DMS53 (cell line): ENCODE measurements around the gene CACNA2D4.

ENCODE experiments used
- DNase-seq: peaks from one replicate; lab custom pipeline; 2025; lab: John Stamatoyannopoulos, UW

CACNA2D4 gene

GRCh38 chr12:1933342-1934051 is 15.0 kb upstream of the CACNA2D4 start:
- no peak for DNase-seq

DNA sequence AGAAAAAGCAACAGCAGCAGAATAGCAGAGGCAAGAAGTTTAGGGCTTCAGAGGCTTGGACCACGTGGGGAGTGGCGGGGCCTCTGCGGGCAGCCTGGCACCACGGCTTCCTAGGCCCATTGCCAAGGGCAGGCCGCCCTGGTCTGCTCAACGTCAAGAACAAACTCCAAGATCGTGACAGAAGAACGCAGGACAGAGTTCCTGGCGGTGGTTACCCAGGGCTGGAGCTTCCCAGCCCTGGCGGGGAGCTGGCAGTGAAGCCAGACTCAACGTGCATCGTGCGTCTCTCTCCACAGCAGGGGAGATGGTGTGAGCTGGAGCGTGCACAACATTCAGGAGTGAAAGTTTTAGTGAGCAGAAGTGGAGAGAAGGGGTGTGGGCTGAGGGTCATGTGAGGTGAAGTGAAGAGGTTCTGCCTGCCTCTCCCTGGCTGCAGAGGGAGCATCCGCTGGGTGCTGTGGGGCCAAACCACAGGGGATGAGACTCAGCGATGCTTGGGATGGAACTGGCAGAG is 13.9 kb upstream of the CACNA2D4 start:
- no peak for DNase-seq

DNA sequence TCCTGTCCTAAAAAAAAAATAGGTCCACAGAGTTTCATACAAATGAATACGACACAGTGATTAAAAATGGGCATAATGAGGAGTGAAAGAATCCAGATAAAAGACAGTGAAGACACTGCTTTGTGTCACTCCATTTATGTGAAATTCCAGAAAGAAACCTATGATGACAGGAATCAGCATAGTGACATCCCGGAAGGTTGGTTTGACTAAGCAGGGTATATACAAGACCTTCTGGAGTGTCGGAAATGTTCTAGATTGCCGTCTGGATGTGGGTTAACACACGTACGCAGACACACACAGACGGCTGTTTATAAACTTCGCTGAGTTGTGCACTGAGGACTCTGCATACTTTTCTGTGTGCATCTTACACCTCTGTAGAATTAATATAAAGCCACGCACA is 13.2 kb upstream of the CACNA2D4 start:
- no peak for DNase-seq

- no peak for DNase-seq
These were observed 12.5 kb upstream of the CACNA2D4 start for GRCh38 chr12:1930803-1931597.

DNA sequence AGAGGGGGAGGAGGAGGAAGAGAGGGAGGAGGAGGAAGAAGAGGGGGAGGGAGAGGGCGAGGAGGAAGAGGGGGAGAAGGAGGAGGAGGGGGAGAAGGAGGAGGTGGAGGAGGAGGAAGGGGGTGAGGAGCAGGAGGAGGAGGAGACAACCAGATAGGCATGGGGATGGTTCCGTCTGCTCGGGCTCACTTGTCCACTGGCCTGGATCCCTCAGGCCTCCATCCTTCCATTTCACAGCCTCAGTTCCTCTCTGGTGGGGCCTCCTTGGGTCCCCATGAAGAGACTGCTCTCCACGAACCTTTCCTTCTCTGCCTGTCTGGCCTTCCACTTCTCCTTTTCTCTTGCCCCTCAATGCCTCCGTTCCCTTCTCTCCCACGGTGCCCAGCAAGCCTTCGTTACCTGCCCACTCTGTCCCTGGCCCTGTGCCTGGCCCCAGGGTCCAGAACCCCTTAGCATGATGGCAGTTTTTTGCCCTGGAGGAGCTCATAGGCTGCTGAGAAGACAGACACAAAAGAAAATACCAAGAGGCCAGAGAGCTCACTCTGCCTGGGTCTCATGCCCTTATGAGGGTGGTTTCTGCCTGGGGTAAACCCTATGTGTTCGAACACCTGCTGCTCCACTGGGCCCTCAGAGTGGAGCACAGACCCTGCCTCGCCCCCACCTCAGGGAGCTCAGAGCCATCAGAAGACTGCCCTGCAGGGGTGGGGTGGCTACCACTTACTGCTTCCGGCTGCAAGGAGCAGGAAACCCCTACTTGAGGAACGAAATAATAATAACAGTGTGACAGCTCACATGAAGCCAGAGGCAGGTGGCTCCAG is 11.7 kb upstream of the CACNA2D4 start:
- no peak for DNase-seq

- DNase-seq, result no peak
These were observed 11.0 kb upstream of the CACNA2D4 start for GRCh38 chr12:1929241-1929984.

GRCh38 chr12:1928439-1929121 is 10.1 kb upstream of the CACNA2D4 start:
- DNase-seq, result no peak

GRCh38 chr12:1927751-1928351 is 9.4 kb upstream of the CACNA2D4 start:
- no peak for DNase-seq

- no peak for DNase-seq
These were observed 8.7 kb upstream of the CACNA2D4 start for GRCh38 chr12:1927051-1927680.

- no peak for DNase-seq
These were observed 7.8 kb upstream of the CACNA2D4 start for GRCh38 chr12:1926251-1926657.

DNA sequence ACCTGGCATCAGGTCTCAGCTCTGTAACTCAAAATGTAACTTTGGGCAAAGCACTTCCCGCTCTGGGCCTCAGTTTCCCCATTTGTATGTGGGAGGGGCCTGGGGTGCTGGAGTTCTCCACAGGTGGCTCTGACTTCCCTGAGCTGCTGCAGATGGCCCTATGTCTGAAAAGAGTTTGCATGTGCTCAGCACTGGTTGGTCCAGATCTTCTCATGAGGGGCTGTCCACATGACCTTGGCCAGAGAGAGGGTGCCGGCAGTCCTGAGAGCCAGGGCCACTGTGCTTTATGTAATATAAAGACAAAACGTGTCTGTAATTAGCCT is 7.2 kb upstream of the CACNA2D4 start:
- DNase-seq, result no peak

GRCh38 chr12:1924996-1925683 is 6.7 kb upstream of the CACNA2D4 start:
- DNase-seq, result no peak

DNA sequence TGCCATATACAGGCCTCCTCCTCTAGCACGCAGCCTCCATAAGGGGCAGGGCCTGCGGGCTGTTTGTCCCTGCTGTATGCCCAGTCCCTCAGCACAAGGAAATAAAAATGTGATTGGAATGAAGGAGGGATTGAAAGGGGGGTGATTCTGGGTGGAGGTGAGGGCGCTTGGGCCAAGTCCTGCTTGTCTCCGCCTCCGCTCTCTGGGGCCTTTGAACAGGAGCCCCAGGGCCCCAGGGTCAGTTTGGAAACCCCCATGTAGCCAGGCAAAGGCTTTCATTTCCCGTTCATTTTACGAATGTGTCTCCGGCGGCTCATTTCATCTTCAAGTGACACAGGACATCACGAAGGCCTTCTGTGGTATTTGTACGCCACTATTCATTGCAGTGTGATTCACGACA is 4.5 kb upstream of the CACNA2D4 start:
- no peak for DNase-seq

- no peak for DNase-seq
These were observed 3.7 kb upstream of the CACNA2D4 start for GRCh38 chr12:1922075-1922709.

- DNase-seq, result no peak
These were observed 2.5 kb upstream of the CACNA2D4 start for GRCh38 chr12:1920971-1921370.

- no peak for DNase-seq
These were observed 2.0 kb upstream of the CACNA2D4 start for GRCh38 chr12:1920436-1920835.

- DNase-seq, result no peak
These were observed 1.3 kb upstream of the CACNA2D4 start for GRCh38 chr12:1919763-1920162.

GRCh38 chr12:1919284-1919683 is 832 bp upstream of the CACNA2D4 start:
- DNase-seq, result no peak

- no peak for DNase-seq
These were observed 408 bp upstream of the CACNA2D4 start for GRCh38 chr12:1918884-1919236.
